Measurements from ENCODE around the gene RTKN2.

DNA sequence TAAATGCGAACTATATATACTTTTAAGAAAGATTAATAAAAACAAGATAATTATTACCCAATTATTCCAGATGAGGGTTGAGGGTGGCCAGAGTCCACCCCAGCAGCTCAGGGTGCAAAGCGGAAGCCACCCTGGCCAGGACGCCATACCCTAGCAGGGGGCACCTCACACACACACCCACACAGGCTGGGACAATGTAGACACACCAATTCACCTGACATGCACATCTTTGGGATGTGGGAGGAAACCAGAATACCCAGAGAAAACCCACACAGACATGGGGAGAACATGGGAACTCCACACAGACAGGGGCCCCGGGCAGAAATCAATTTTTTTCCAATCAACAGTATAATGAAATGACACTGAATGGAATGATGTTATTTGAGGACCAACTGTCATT is 86.0 kb downstream of the RTKN2 start:
- TF ChIP-seq SMC3 (conservative IDR thresholded peaks at IDR 0.05; ENCODE audit: insufficient read depth, low read depth, low read length), result no peak
- no peak for TF ChIP-seq CTCF (IDR thresholded peaks at IDR 0.05 in 2 of 3, conservative IDR thresholded peaks at IDR 0.05 in 1 of 3; ENCODE audit: insufficient read depth in 2 of 3, low read depth in 1 of 3, low read length in 3 of 3)
- TF ChIP-seq L3MBTL2 (IDR thresholded peaks at IDR 0.05), result no peak
- no peak for TF ChIP-seq GTF2F1 (IDR thresholded peaks at IDR 0.05; ENCODE audit: low read depth, low read length)

Data from K562 (cell line).